Nephron progenitor cell (in vitro differentiated cells): ENCODE measurements around the gene VTI1A.

Experiments
- DNase-seq: peaks from one replicate; pipeline ENCODE4 v3.0.0; 2021
- H3K27ac Mint-ChIP-seq: 2 replicates; pipeline ENCODE4 v1.8.0; 2021; ENCODE audit warnings: mild to moderate bottlenecking, moderate library complexity, mixed read lengths
- H3K27me3 Mint-ChIP-seq: 2 replicates; pipeline ENCODE4 v1.8.0; 2021; ENCODE audit warnings: mild to moderate bottlenecking, low read depth, mixed read lengths; ENCODE audit not compliant: poor library complexity
- H3K36me3 Mint-ChIP-seq: 2 replicates; pipeline ENCODE4 v1.8.0; 2021; ENCODE audit warnings: low read depth, mixed read lengths
- H3K4me1 Mint-ChIP-seq: 2 replicates; pipeline ENCODE4 v1.8.0; 2021; ENCODE audit warnings: mixed read lengths
- H3K4me3 Mint-ChIP-seq: 2 replicates; pipeline ENCODE4 v1.8.0; 2021; ENCODE audit warnings: mild to moderate bottlenecking, moderate library complexity, mixed read lengths
- H3K9me3 Mint-ChIP-seq: 2 replicates; pipeline ENCODE4 v1.8.0; 2021; ENCODE audit warnings: mild to moderate bottlenecking, moderate library complexity, mixed read lengths
- CTCF ChIP-seq: fragments of 200-600 bp; sonication (generic); IDR thresholded peaks from 2 replicates; pipeline ENCODE4 v1.5.0; 2021; ENCODE audit warnings: antibody characterized with exemption

The VTI1A gene

GRCh38 chr10:112698133-112698817 lies 251.3 kb downstream of the VTI1A start:
- H3K27me3 Mint-ChIP-seq, result peaks cover 5% of the 10 kb centered on the region
- H3K36me3 Mint-ChIP-seq, result peaks cover 6% of the 10 kb centered on the region
- no peak overlapping the region for H3K27ac Mint-ChIP-seq
- DNase-seq, result no peak
- H3K4me3 Mint-ChIP-seq, result no peak overlapping the region
- H3K9me3 Mint-ChIP-seq, result no peaks in the 10 kb centered on the region
- H3K4me1 Mint-ChIP-seq, result peaks cover 11% of the 10 kb centered on the region
- TF ChIP-seq CTCF, result no peak

GRCh38 chr10:112698818-112699164 lies 251.8 kb downstream of the VTI1A start:
- peaks cover 11% of the 10 kb centered on the region for H3K4me1 Mint-ChIP-seq
- no peak for TF ChIP-seq CTCF
- no peak overlapping the region for H3K4me3 Mint-ChIP-seq
- H3K9me3 Mint-ChIP-seq, result no peaks in the 10 kb centered on the region
- H3K27me3 Mint-ChIP-seq, result peaks cover 5% of the 10 kb centered on the region
- H3K36me3 Mint-ChIP-seq, result peaks cover 6% of the 10 kb centered on the region
- H3K27ac Mint-ChIP-seq, result no peak overlapping the region
- DNase-seq, result no peak

- Mint-ChIP-seq H3K27ac (no peak overlapping the region), H3K36me3 (peaks cover 6% of the 10 kb centered on the region), H3K4me1 (peaks cover 11% of the 10 kb centered on the region), H3K27me3 (peaks cover 5% of the 10 kb centered on the region), H3K9me3 (no peaks in the 10 kb centered on the region), H3K4me3 (no peak overlapping the region)
- no peak for TF ChIP-seq CTCF
- DNase-seq, result no peak
These were observed 253.2 kb downstream of the VTI1A start for GRCh38 chr10:112700215-112700671.

- H3K4me3 Mint-ChIP-seq, result no peak overlapping the region
- no peak for DNase-seq
- peaks cover 9% of the 10 kb centered on the region for H3K4me1 Mint-ChIP-seq
- H3K27me3 Mint-ChIP-seq, result peaks cover 5% of the 10 kb centered on the region
- H3K36me3 Mint-ChIP-seq, result peaks cover 6% of the 10 kb centered on the region
- H3K27ac Mint-ChIP-seq, result no peak overlapping the region
- TF ChIP-seq CTCF, result no peak
- no peaks in the 10 kb centered on the region for H3K9me3 Mint-ChIP-seq
These were observed 254.3 kb downstream of the VTI1A start for GRCh38 chr10:112701211-112701877.

GRCh38 chr10:112701878-112702255 lies 254.9 kb downstream of the VTI1A start:
- DNase-seq, result no peak
- Mint-ChIP-seq H3K27me3 (peaks cover 5% of the 10 kb centered on the region), H3K27ac (no peak overlapping the region), H3K9me3 (no peaks in the 10 kb centered on the region), H3K4me3 (no peak overlapping the region), H3K36me3 (peaks cover 6% of the 10 kb centered on the region), H3K4me1 (peaks cover 4% of the 10 kb centered on the region)
- no peak for TF ChIP-seq CTCF

GRCh38 chr10:112706577-112706976 lies 259.6 kb downstream of the VTI1A start:
- H3K27me3 Mint-ChIP-seq, result no peaks in the 10 kb centered on the region
- TF ChIP-seq CTCF, result no peak

More at GRCh38 chr10:112706577-112706976, 259.6 kb downstream of the VTI1A start:
- H3K4me1 Mint-ChIP-seq, result peaks cover 12% of the 10 kb centered on the region
- H3K4me3 Mint-ChIP-seq, result no peak overlapping the region
- peak overlapping the region; percentile 47 for H3K27ac Mint-ChIP-seq
- no peak for DNase-seq
- no peaks in the 10 kb centered on the region for H3K9me3 Mint-ChIP-seq
- no peaks in the 10 kb centered on the region for H3K36me3 Mint-ChIP-seq
